H9 (cell line): ENCODE results near the gene EDAR. TPM values are rescaled to one million over a fixed set of nuclear protein-coding genes. Genes with fewer than 3 reads are reported as not detected.

Experiments used
- DNase-seq: peaks from one replicate; pipeline ENCODE4 v3.0.0-alpha.2; 2017
- H2AFZ ChIP-seq: one replicate; pipeline ENCODE4 v1.6.1; 2013; ENCODE audit warnings: mild to moderate bottlenecking, low read length, control low read depth, moderate library complexity
- H2AK5ac ChIP-seq: 2 replicates; pipeline ENCODE4 v1.6.1; 2013; ENCODE audit warnings: low read length, control low read depth, mixed read lengths; ENCODE audit not compliant: insufficient read length
- H2BK120ac ChIP-seq: one replicate; pipeline ENCODE4 v1.6.1; 2013; ENCODE audit warnings: low read depth, mild to moderate bottlenecking, low read length, control low read depth, inconsistent platforms; ENCODE audit not compliant: poor library complexity, severe bottlenecking
- H2BK12ac ChIP-seq: 2 replicates; pipeline ENCODE4 v1.6.1; 2013; ENCODE audit warnings: low read length, control low read depth, mixed read lengths, low read depth; ENCODE audit not compliant: insufficient read length
- H2BK15ac ChIP-seq: 2 replicates; pipeline ENCODE4 v1.6.1; 2013; ENCODE audit warnings: low read depth, low read length, control low read depth
- H2BK20ac ChIP-seq: one replicate; pipeline ENCODE4 v1.6.1; 2013; ENCODE audit warnings: low read depth, mild to moderate bottlenecking, low read length, control low read depth, inconsistent platforms; ENCODE audit not compliant: poor library complexity, severe bottlenecking
- H2BK5ac ChIP-seq: 2 replicates; pipeline ENCODE4 v1.6.1; 2013; ENCODE audit warnings: low read length, control low read depth, mixed read lengths; ENCODE audit not compliant: insufficient read length
- H3K14ac ChIP-seq: 2 replicates; pipeline ENCODE4 v1.6.1; 2013; ENCODE audit warnings: low read length, control low read depth; ENCODE audit not compliant: insufficient read depth
- H3K18ac ChIP-seq: 2 replicates; pipeline ENCODE4 v1.6.1; 2013; ENCODE audit warnings: low read depth, mild to moderate bottlenecking, mixed read lengths, low read length, control low read depth; ENCODE audit not compliant: insufficient read length
- H3K23ac ChIP-seq: 2 replicates; pipeline ENCODE4 v1.6.1; 2013; ENCODE audit warnings: low read length, control low read depth, mixed read lengths, low read depth; ENCODE audit not compliant: insufficient read length
- H3K23me2 ChIP-seq: 2 replicates; pipeline ENCODE4 v1.6.1; 2013; ENCODE audit warnings: low read depth, mild to moderate bottlenecking, mixed read lengths, low read length, control low read depth; ENCODE audit not compliant: insufficient read length, poor library complexity, severe bottlenecking
- H3K27ac ChIP-seq: 2 replicates; pipeline ENCODE4 v1.5.1; 2013; ENCODE audit warnings: low read length, control low read depth, mixed read lengths, low read depth; ENCODE audit not compliant: insufficient read length
- H3K27me3 ChIP-seq: 2 replicates; pipeline ENCODE4 v1.6.1; 2013; ENCODE audit warnings: low read length, control low read depth, inconsistent platforms; ENCODE audit not compliant: insufficient read depth
- H3K4ac ChIP-seq: 2 replicates; pipeline ENCODE4 v1.6.1; 2013; ENCODE audit warnings: low read depth, mild to moderate bottlenecking, control low read depth, inconsistent platforms, low read length, moderate library complexity
- H3K4me1 ChIP-seq: 2 replicates; pipeline ENCODE4 v1.6.1; 2013; ENCODE audit warnings: low read length, control low read depth, inconsistent platforms; ENCODE audit not compliant: insufficient read depth
- H3K4me2 ChIP-seq: 2 replicates; pipeline ENCODE4 v1.6.1; 2013; ENCODE audit warnings: low read length, control low read depth, mixed read lengths; ENCODE audit not compliant: insufficient read length, insufficient read depth
- H3K56ac ChIP-seq: 2 replicates; pipeline ENCODE4 v1.6.1; 2013; ENCODE audit warnings: low read depth, mild to moderate bottlenecking, mixed read lengths, low read length, control low read depth; ENCODE audit not compliant: insufficient read length
- H3K79me1 ChIP-seq: 2 replicates; pipeline ENCODE4 v1.6.1; 2013; ENCODE audit warnings: low read depth, mild to moderate bottlenecking, moderate library complexity, low read length, control low read depth, inconsistent platforms; ENCODE audit not compliant: insufficient read depth, poor library complexity, severe bottlenecking
- H3K79me2 ChIP-seq: 2 replicates; pipeline ENCODE4 v1.6.1; 2013; ENCODE audit warnings: low read length, control low read depth, inconsistent platforms; ENCODE audit not compliant: insufficient read depth
- H3K9ac ChIP-seq: 2 replicates; pipeline ENCODE4 v1.6.1; 2013; ENCODE audit warnings: low read length, control low read depth, mixed read lengths; ENCODE audit not compliant: insufficient read length; ENCODE audit errors: extremely low read depth
- H3K9me3 ChIP-seq: one replicate; pipeline ENCODE4 v1.6.1; 2013; ENCODE audit warnings: low read depth, low read length, inconsistent platforms; ENCODE audit not compliant: control insufficient read depth
- H3T11ph ChIP-seq: one replicate; pipeline ENCODE4 v1.6.1; 2013; ENCODE audit warnings: mild to moderate bottlenecking, low read length, control low read depth, inconsistent platforms
- H4K20me1 ChIP-seq: one replicate; pipeline ENCODE4 v1.6.1; 2013; ENCODE audit not compliant: control insufficient read depth, insufficient read length, insufficient read depth
- H4K5ac ChIP-seq: 2 replicates; pipeline ENCODE4 v1.6.1; 2013; ENCODE audit warnings: low read depth, mild to moderate bottlenecking, mixed read lengths, low read length, control low read depth; ENCODE audit not compliant: insufficient read length
- H4K8ac ChIP-seq: replicated peaks from 2 replicates; pipeline ENCODE4 v1.6.1; 2013; ENCODE audit warnings: low read length, control low read depth, mixed read lengths, low read depth; ENCODE audit not compliant: insufficient read length
- H4K91ac ChIP-seq: 2 replicates; pipeline ENCODE4 v1.6.1; 2013; ENCODE audit warnings: low read depth, mild to moderate bottlenecking, moderate library complexity, mixed read lengths, low read length, control low read depth; ENCODE audit not compliant: insufficient read length
- H3K27ac Mint-ChIP-seq, 3 experiments: 2 replicates in 2 of 3; 3 replicates in 1 of 3; pipeline ENCODE4 v1.8.0; 2020 to 2021; ENCODE audit warnings: mixed read lengths in 3 of 3, mild to moderate bottlenecking in 1 of 3, moderate library complexity in 1 of 3
- H3K27me3 Mint-ChIP-seq: 2 replicates; pipeline ENCODE4 v1.8.0; 2021; ENCODE audit warnings: low read depth, mild to moderate bottlenecking, moderate library complexity, mixed read lengths
- H3K36me3 Mint-ChIP-seq, 3 experiments: 2 replicates in 2 of 3; 3 replicates in 1 of 3; pipeline ENCODE4 v1.8.0; 2020 to 2021; ENCODE audit warnings: low read depth in 3 of 3, mixed read lengths in 3 of 3; ENCODE audit not compliant: insufficient read depth in 1 of 3
- H3K4me1 Mint-ChIP-seq, 2 experiments: 2 replicates each; pipeline ENCODE4 v1.8.0; 2020; ENCODE audit warnings: mixed read lengths in 2 of 2
- H3K4me3 Mint-ChIP-seq, 2 experiments: 2 replicates in 1 of 2; 3 replicates in 1 of 2; pipeline ENCODE4 v1.8.0; 2020 to 2021; ENCODE audit warnings: mild to moderate bottlenecking in 2 of 2, mixed read lengths in 2 of 2, moderate library complexity in 1 of 2
- H3K9me3 Mint-ChIP-seq, 2 experiments: 2 replicates in 1 of 2; 3 replicates in 1 of 2; pipeline ENCODE4 v1.8.0; 2020; ENCODE audit warnings: mild to moderate bottlenecking in 2 of 2, mixed read lengths in 2 of 2, moderate library complexity in 1 of 2
- WGBS: extraction: QIAGEN DNeasy Blood & Tissue Kit; methylation state at CpG from one replicate; pipeline ENCODE4 v1.1.7; 2013; ENCODE audit warnings: missing lambda C conversion rate, low lambda C conversion rate, mixed read lengths; ENCODE audit not compliant: insufficient read length; ENCODE audit errors: extremely low coverage; 5-methylcytosine and 5-hydroxymethylcytosine counted together
- total RNA-seq: library from RNA; stranded (reverse); gene quantifications from 2 replicates; pipeline ENCODE4 v1.2.1, GENCODE V29; 2021
- TF ChIP-seq, protein P1 (sequence below): fragments of 200-600 bp; sonication (generic); conservative IDR thresholded peaks from 3 replicates; pipeline ENCODE4 v1.8.0; 2021; ENCODE audit warnings: antibody characterized with exemption, mild to moderate bottlenecking

EDAR gene
- total RNA-seq, 1 experiment from 2014 or later = not detected

DNA sequence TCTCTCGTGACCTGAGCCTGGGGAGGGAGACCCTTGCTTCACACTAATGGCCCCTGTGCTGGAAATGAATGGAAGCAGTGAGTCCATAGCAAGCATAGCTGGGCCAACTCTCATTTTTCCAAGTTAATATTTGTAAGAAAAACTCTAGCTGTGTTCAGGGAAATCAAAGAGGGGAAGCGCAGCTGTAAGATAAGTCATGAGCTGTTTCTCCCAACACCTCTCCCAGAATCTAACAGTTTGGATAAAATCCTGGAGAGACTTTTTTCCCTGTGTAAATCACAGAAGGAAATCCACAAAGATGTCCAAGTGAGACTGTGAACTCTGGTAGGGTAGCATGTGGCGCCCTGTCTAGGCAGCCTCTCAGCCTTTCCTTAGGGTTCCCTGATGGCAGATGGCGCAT is 27.2 kb downstream of the EDAR start:
- no peak overlapping the region for H3K27ac Mint-ChIP-seq
- peaks cover 42 to 43% of the 10 kb centered on the region in 2 experiments for H3K4me1 Mint-ChIP-seq
- H3K23me2 ChIP-seq = no peaks in the 10 kb centered on the region

More for the DNA sequence above, 27.2 kb downstream of the EDAR start:
- no CpG with 5 or more reads among the region's 4 CpGs for WGBS
- no peak overlapping the region for H2AFZ ChIP-seq
- no peaks in the 10 kb centered on the region for H4K20me1 ChIP-seq
- H3K4me1 ChIP-seq = peaks cover 2% of the 10 kb centered on the region; the same call in 1 of the 2 replicates
- no peak overlapping the region for H3T11ph ChIP-seq
- Mint-ChIP-seq H3K36me3 (no peaks in the 10 kb centered on the region; a peak in 1 of 7 replicates), H3K27me3 (no peaks in the 10 kb centered on the region; the same call in 1 of the 2 replicates), H3K4me3 (no peak overlapping the region), H3K9me3 (no peaks in the 10 kb centered on the region; a peak in 1 of 5 replicates)
- no peaks in the 10 kb centered on the region for H3K9me3 ChIP-seq
- H3K23ac ChIP-seq = no peak overlapping the region
- no peak overlapping the region for H4K5ac ChIP-seq
- no peak overlapping the region for H4K91ac ChIP-seq
- TF ChIP-seq, protein P1, sequence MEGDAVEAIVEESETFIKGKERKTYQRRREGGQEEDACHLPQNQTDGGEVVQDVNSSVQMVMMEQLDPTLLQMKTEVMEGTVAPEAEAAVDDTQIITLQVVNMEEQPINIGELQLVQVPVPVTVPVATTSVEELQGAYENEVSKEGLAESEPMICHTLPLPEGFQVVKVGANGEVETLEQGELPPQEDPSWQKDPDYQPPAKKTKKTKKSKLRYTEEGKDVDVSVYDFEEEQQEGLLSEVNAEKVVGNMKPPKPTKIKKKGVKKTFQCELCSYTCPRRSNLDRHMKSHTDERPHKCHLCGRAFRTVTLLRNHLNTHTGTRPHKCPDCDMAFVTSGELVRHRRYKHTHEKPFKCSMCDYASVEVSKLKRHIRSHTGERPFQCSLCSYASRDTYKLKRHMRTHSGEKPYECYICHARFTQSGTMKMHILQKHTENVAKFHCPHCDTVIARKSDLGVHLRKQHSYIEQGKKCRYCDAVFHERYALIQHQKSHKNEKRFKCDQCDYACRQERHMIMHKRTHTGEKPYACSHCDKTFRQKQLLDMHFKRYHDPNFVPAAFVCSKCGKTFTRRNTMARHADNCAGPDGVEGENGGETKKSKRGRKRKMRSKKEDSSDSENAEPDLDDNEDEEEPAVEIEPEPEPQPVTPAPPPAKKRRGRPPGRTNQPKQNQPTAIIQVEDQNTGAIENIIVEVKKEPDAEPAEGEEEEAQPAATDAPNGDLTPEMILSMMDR = no peak
- H3K56ac ChIP-seq = no peak overlapping the region
- H3K27ac ChIP-seq = no peak overlapping the region
- no peak overlapping the region for H2BK15ac ChIP-seq
- H3K14ac ChIP-seq = no peak overlapping the region
- H2BK12ac ChIP-seq = no peak overlapping the region
- no peak overlapping the region for H2AK5ac ChIP-seq
- no peaks in the 10 kb centered on the region for H3K79me2 ChIP-seq
- H3K79me1 ChIP-seq = no peaks in the 10 kb centered on the region
- H2BK20ac ChIP-seq = no peak overlapping the region
- no peak overlapping the region for H4K8ac ChIP-seq
- H2BK120ac ChIP-seq = no peak overlapping the region
- H2BK5ac ChIP-seq = no peak overlapping the region
- no peak overlapping the region for H3K4me2 ChIP-seq
- H3K9ac ChIP-seq = no peak overlapping the region
- H3K18ac ChIP-seq = no peak overlapping the region
- no peak overlapping the region for H3K4ac ChIP-seq
- DNase-seq = no peak
- no peaks in the 10 kb centered on the region for H3K27me3 ChIP-seq
